RPMI8226 (cell line): ENCODE data around the gene C7orf33.

Experiments
- DNase-seq: peaks from one replicate; pipeline ENCODE4 v3.0.0-alpha.2; 2015

C7orf33 gene

DNA sequence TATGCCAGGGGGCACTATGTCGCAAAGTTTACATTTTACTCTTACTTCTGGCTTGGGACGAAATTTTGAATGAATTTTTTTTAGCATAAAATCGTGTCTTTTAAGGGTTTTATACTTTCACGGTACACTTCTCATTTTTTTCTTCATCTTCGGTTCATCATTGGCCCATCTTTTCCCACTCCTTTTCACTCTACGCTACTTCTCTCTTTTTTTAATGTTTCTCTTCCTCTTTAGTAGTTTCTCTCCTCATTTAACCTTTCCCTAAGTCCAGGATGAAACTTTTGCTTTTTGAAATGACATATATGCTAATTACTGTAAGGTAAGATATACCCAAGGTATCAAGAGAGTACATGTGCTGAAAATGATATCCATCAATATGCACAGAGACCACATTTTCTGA lies 39.5 kb downstream of the C7orf33 start:
- no peak for DNase-seq

DNA sequence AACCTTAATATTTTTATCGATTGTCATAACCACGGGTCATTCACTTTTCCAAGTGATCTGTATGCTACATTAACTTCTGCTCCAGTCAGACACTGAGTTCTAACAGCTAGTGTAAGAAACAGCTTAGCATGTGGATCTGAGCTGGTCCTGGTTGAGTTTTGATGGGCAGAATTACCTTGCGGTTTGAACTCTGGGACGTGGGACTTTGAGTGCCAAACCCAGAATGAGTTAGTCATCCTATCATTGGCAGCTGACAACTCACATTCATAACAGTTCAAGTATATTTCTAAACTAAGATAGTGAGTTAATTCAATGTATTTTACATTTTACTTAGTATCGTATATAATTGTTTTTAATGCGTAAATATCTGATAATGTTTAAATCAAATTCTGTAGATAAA lies 43.2 kb downstream of the C7orf33 start:
- DNase-seq, result no peak

DNA sequence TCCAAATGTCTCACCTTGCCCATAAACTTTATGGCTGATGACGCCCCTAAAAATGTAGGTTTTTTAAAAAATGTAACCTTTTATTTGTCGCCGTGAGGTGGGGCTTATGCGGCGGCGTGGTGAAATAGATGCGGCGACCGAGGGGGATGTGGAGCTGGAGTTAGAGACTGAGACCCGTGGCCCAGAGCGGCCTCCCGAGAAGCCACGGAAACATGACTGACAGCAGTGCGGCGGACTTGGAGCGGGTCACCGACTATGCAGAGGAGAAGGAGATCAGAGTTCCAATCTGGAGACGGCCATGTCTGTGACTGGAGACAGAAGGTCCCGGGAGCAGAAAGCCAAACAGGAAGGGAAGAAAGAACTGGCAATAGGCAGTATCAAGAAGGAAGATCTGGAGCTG lies 46.5 kb downstream of the C7orf33 start:
- no peak for DNase-seq

DNA sequence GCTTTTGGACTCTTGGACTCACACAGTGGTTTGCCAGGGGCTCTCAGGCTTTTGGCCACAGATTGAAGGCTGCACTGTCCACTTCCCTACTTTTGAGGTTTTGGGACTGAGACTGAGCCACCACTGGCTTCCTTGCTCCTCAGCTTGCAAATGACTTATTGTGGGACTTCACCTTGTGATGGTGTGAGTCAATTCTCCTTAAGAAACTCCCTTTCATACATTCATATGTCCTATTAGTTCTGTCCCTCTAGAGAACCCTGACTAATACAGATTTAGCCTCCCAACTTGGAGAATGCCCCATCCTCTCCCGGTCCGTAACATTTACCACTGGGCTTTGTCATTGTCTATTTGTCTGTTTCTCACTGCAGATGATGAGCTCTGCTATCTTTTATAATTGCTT lies 55.3 kb downstream of the C7orf33 start:
- no peak for DNase-seq

DNA sequence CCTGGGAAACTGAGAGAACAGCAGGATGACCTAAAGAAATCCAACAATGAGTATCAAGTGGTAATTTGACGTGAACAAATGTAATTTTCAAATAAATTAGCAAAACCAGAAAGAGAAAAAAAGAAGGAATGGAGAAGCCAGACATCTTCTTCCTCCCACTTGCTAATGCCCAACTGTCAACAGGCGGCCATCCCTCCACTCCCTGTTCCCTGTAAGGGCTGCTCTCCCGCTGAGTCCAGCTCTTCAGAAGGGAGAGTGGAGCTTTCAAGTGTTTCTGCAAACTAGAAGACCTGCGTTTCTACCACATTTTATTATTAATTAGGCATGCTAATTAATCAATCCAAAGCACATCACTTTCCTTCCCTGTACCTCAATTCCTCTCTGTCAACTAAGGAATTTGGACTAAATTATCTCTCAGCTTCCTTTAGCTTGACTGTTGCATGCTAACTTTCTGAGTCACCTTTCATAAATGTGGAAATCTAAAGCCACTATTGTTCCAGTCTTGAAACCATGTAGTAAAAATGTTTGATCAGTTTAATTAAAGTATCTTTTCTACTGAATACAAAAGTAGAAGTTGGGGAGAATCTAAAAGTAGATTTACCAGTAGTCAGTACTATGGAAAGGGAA lies 59.8 kb downstream of the C7orf33 start:
- DNase-seq, result no peak

DNA sequence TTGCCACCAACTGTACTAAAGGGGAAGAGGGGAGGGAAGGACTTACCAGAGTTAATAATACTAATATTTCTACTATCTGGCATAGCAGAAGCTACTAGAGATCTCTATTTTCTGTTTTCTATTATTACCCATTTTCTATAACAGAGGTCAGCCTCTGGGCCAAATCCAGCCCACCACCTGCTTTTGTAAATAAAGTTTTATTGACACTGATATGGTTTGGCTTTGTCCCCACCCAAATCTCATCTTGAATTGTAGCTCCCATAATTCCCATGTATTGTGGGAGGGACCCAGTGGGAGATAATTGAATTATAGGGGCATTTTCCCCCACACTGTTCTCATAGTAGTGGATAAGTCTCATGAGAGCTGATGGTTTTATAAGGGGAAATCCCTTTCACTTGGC lies 62.2 kb downstream of the C7orf33 start:
- DNase-seq, result no peak

DNA sequence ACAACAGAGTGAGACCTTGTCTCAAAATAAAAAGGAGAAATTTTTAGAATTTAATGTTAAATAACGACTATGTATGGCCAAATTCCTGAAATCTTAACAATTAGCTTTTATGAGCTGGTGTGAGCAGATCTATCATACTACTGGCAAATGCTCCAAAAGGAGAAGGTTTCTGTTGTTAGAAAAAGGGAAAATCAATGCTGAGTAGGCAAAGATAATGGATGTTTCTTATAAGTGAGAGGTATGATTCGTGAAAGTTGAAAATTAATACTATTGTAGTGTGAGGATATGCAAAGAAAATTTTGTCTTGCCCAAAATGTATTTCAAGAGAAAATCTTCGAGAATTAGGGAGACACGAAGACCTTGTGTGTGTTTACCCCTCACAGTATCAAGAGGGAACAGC lies 67.4 kb downstream of the C7orf33 start:
- no peak for DNase-seq

DNA sequence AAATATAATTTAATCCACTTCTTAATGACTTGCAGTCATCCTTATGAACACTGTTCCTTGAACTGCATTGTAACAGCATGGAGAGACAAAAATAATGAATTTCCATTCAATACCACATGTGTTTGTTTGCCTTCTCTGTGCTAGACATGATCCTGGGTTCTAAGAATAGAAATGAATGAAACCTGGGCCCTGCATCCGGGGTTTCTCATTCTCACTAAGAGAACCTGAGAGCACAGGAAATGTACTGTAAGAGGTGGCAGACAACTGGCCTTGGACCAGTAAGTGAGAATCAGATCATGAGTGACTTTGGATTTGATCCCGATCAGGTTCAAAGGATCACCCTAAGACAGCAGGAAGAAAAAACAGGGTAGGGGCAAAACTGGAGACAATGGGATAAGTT lies 70.9 kb downstream of the C7orf33 start:
- no peak for DNase-seq

DNA sequence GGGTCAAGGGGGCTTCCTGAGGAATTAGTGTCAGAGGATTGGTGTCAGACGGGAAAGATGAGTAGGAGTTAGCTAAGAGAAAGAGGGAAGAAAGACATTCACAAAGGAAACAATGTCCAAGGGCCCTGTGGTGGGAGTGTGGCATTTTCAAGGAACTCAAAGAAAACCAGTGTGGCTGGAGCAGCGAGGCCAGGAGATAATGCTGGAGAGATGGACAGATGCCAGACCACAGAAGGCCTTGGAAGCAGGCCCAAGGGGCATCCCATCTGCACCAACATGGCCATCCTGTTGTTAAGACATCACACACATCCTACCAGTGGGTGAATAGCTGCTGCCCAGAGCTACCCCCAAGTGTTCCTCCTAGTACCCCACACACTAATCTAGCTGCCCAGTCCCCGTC lies 72.1 kb downstream of the C7orf33 start:
- DNase-seq, result peak; percentile 27

DNA sequence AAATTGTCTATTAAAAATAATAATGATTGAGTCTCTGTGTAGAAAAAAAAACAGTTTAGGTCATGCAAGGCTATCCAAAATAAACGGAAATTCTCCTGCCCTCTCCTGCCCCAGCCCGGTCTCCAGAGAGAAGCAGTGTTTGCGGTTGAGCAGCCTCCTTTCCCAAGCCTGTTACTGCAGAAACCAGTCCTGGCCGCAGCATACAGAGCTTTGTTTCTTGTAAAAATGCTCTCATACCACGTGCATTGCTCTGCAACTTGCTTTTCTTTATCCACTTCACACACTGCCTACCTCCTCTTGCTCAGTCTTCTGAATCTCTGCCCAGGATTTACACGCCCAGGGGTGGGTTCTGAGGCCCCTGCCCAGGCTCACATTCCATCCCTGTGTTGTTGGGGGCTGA lies 73.8 kb downstream of the C7orf33 start:
- DNase-seq, result no peak

DNA sequence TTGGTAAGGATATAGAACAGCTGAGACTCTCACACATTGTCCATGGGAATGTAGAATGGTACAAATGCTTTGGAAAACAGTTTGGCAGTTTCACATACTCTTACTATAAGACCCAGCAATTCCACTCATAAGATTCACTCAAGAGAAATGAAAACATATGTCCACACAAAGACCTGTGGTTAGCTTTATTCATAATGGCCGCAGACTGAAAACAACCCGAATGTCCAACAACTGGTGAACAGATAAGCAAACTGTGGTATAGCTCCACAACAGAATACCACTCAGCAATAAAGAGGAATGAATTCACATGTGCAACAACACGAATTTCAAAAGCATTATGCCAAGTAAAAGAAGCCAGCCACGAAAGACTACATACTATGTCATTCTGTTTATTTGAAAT lies 74.7 kb downstream of the C7orf33 start:
- DNase-seq, result no peak
